Activated T-cell treated with anti-CD3 and anti-CD28 coated beads for 48 hours (primary cell): Measurements from ENCODE around the gene ACR.

ENCODE experiments used
- DNase-seq: peaks from one replicate; pipeline ENCODE4 v3.0.0-alpha.2; 2020; ENCODE audit warnings: low read depth

The ACR gene

GRCh38 chr22:50717709-50718351, 20.2 kb upstream of the ACR start:
- no peak for DNase-seq

- DNase-seq = no peak
Measured at GRCh38 chr22:50718352-50718709, 19.7 kb upstream of the ACR start.

DNA sequence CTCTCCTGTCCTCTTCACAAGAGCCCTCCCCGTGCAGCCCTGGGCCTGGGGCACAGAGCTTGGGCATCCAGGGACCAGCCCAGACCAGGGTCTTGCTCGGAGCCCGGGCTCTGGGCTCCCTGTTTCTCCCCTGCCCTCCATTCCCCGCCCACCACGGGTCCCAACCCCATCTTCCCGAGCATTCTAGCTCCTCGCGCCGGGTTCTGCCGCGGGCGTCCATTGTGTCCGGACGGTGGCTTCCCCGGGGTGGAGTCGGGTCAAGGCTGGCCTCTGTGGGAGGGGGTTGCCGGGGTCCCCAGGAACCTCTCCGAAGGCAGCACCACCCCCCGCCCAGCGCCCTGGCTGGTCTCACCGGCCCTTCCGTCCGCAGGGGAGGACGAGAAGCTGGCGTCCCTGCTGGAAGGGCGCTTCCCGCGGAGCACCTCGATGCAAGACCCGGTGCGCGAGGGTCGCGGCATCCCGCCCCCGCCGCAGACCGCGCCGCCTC, 18.1 kb upstream of the ACR start:
- DNase-seq = no peak

GRCh38 chr22:50720301-50721256, 17.4 kb upstream of the ACR start:
- DNase-seq = no peak

DNA sequence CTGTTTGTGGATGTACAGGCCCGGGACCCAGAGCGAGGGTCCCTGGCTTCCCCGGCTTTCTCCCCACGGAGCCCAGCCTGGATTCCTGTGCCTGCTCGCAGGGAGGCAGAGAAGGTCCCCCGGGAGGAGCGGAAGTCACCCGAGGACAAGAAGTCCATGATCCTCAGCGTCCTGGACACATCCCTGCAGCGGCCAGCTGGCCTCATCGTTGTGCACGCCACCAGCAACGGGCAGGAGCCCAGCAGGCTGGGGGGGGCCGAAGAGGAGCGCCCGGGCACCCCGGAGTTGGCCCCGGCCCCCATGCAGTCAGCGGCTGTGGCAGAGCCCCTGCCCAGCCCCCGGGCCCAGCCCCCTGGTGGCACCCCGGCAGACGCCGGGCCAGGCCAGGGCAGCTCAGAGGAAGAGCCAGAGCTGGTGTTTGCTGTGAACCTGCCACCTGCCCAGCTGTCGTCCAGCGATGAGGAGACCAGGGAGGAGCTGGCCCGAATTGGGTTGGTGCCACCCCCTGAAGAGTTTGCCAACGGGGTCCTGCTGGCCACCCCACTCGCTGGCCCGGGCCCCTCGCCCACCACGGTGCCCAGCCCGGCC, 16.7 kb upstream of the ACR start:
- DNase-seq = no peak

GRCh38 chr22:50722048-50722701, 15.8 kb upstream of the ACR start:
- DNase-seq = no peak

DNA sequence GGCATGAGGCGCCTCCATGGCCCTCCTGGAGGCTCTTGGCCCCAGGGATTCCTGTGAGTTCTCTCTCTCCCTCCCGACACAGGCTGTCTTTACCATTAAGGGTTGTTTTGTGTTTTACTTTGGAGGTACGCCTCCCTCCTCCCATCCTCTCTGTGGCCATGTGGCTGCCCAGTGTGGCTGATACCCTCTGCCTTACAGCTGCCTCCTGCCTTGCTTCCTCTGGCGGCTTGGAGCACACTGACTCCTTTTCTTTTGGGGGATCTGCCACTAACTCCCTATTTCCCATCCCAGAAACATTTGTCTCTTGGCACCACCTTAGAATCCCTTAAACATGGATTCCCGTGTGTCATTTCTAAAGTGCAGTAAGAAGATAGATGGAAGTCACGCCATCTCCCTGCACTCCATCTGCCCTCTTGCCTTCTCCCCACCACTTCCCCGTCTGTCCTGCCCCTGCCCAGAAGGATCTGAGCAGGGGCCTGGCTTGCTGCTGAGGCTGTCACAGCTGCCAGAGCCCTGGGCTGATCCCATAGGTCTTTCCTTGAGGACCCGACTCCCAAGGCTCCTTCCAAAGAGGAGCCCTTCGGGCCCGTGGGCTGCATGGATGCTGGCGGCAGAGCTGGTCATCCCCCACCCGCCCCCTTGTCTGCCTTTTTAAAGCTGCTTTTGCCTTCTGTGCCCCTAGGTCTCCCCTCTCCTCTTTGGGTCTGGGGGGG, 15.1 kb upstream of the ACR start:
- DNase-seq = no peak

DNA sequence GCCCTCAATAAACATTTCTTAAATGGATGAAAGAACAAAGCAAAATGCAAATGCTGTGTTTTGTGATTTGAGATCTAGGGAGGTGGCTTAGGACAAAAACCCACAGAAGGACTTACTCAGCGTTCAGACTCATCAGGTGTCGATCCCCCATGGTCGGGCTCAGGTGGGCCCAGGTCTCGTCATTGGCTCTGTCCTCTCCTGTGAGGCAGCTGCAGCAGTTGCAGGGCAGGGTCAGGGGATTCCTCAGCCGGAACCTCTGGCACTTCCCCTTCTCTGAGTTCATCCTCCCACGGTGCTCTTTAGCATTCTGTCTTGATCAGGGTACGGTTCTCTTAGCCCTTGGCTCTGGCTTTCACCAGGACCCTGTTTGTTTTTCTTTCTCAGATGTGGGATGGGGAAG, 14.0 kb upstream of the ACR start:
- no peak for DNase-seq

- no peak for DNase-seq
Measured at GRCh38 chr22:50724616-50725015, 13.4 kb upstream of the ACR start.

GRCh38 chr22:50725597-50725996, 12.4 kb upstream of the ACR start:
- DNase-seq = no peak

DNA sequence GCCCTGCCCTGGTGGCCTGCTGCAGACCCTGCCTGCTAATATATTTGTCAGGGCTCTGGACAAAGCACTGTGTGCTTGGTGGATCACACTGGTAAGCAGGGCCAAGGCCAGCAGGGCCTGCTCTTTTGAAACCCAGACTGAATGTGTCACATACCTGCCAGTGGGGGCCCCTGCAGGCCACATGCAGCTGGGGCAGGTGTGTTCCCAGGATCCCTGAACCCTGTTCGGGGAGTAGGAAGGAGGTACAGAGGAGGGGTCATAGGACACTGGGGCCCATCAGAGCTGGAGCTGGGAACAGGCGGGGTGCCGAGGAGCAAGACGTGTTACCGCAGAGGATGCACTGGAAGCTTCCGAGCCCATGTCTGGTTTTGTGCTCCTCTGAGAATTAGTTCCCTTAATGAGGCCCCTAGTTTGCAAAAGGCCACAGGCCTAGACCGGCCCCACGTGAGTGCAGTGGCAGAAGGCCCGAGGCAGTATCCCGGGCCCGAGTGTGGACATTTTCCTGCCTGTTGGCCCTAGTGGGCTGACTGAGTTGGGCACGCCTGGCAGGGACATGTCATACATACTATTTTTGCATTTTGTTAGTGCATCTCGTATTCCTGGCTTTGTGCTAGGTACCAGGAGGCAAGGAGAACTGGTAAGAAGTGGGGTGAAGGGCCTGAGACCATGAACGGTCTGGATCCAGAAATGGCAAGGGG, 11.2 kb upstream of the ACR start:
- DNase-seq = no peak

- DNase-seq = no peak
Measured at GRCh38 chr22:50727678-50728522, 10.1 kb upstream of the ACR start.

DNA sequence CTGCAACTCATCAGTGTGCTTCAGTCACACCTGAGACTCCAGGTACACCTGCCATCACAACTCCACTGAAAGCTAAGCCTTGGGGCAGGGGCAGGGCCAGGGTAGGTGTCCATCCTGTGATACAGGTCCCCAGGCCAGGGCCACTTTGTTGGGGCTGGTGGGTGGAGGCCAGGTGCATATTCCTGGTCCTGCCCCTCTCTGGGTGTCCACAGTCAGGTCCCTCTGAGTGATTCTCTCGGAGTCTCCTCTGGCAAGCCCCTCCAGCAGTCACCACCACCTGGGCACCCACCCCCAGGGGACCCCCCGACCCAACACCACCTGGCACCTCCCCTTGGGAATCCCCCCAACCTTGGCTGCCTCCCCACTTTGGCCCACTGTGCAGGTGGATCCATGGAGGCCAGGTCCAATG, 9.5 kb upstream of the ACR start:
- no peak for DNase-seq

DNA sequence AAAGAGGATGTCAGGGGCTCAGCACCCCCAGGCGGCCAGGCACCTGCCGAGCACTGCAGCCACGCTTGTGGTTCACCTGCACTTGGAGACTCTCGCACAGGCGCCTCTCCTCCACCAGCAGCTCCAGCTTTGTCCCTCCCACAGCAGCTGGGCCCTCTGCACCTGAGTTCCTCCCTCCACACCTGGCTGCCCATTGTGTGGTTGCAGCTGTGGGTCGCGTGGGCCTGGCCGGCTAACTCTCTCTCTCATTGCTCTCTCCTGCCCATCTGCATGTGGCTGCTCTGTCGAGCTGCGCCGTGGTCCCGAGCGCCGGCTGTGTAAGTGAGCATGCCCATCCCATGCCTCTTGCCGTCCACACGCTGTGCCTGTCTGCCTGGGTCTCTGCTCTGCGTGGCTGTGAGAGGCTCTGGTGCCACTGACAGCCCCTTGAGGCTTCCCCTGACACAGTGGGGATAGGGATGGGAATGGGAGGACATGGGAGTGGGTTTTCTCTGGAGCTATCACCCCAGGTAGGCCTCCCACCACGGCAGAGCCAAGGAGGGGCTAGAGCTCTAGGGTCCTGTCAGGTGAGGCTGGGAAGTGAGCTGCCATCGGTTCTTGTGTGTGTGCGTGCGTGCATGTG, 8.5 kb upstream of the ACR start:
- DNase-seq = no peak

DNA sequence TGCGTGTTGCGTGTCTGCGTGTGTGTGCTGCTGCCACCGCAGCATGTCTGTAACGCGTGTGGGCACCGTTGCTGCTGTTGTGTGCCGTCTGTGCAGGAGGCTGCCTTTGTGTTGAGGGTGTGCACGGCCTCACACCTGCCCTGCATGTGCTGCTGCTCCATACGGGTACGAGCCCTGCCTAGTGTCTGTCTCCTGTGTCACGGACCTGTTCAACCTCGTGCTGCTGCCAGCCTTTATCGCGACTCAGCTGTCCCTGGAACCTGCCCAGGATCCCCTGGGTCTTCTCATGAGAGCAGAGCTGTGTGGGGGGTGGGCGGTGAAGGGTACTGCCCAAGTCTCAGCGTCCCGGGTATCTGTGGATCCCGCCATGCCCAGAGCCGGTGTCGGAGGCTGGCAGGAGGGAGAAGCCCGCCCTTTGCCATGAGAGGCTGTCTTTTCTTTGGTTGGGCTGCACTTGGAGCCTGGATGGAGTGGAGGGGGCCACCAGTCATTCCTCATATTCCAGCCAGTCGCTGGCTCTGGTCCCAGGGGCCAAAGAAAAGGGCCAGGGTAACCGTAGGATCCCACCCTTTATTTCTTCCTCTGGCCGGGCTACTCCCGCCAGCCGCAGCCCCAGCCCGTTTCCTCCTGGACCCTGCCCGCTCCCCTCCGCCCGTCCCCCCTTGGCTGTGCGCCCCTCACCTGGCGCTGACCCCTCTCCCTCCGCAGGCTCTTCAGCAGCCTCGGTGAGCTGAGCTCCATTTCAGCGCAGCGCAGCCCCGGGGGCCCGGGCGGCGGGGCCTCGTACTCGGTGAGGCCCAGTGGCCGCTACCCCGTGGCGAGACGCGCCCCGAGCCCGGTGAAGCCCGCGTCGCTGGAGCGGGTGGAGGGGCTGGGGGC, 7.8 kb upstream of the ACR start:
- DNase-seq = no peak

- DNase-seq = no peak
Measured at GRCh38 chr22:50730941-50731661, 6.9 kb upstream of the ACR start.

DNA sequence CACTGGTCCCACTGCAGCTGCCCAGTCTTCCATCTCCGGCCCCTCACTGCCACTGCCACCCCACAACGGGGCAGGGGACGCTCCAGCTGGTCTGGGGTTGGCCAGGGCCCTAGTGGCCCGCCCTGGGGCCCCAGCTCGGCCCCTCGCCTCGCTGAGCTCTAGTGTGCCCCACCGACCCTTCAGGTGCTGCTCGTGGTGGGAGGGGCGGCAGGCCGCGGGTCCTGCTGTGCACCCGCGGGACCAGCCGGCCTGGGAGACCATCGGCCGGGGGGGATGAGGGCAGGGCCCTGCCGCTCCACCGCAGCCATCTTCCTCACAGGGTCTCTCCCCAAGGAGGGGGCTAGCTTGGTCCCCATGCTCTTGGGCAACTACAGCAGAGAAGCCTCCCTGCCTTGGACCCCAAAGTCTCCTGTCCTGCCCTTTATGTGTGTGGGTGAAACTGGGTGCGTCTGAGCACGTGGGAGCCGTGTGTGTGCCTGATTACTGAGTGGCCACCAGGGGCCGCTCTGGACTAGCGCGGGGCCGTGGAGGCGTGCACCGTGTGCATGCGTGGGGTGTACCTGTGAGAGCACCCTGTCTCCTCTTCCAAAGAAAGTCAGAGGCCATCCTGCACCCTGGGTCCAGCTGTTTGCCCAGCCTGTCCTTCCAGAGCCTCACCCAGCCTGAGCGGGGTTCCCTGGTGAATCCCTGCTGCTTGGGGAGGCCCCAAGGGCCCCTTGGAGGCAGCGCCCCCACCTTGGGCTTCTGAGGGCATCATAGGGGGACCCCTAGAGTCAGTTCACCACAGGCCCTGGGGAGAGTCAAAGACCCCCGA, 6.0 kb upstream of the ACR start:
- DNase-seq = peak; percentile 59
